ENCODE data around the gene FGD5. TPM values are rescaled to one million over a fixed set of nuclear protein-coding genes. Genes with fewer than 3 reads are reported as not detected.

Gene FGD5
- total and polyA plus RNA-seq, 9 of the 15 experiments (the other 6 are each of a cell fraction or from before 2014, with no cell fraction given) = 0.18 TPM; not detected in 8

GRCh38 chr3:14863333-14864100, 44.8 kb downstream of the FGD5 start (continued):
- TF ChIP-seq RAD21 (CRISPR knock-in tag; conservative IDR thresholded peaks at IDR 0.05 in 1 of 2, IDR thresholded peaks at IDR 0.05 in 1 of 2) (peak in 1 of 2 experiments; percentile 46; a peak in 2 of 4 replicates), ZNF707 (CRISPR knock-in tag; conservative IDR thresholded peaks at IDR 0.05) (no peak)

DNA sequence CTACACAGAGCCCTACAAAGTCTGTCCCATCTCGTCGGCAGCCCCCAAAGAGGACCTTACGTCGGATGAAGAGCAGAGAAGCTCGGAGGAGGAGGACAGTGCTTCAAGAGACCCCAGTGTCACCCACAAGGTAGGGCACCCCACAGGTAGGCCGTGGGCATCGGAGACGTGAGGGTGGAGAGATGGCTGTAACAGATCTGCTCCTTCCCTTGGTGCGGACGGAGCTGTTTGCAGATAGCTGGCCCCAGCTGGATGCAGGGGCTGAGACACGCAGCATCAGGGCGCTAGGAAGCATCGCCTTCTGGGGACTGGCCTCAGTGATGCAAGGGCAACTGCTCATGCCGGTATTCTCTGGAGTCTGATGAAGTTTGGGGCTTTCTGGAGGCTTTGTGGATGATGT, 45.4 kb downstream of the FGD5 start:
- in situ Hi-C loops (cut with MboI) = no loop called here
- no peaks in the 10 kb centered on the region for H3K79me2 ChIP-seq (ENCODE audit: control insufficient read depth, insufficient read depth, low read length)
- no peak overlapping the region for H3K27ac ChIP-seq (ENCODE audit: extremely low read depth, low read depth, low read length)
- no peaks in the 10 kb centered on the region for H3K4me1 ChIP-seq (replicated peaks in 1 of 2; ENCODE audit: control insufficient read depth in 2 of 2, insufficient read depth in 2 of 2, low read length in 2 of 2)
- BruUV-seq (replicated peaks) = no TSS peak
- WGBS (ENCODE audit: insufficient coverage, low coverage, missing lambda C conversion rate) = 2% methylated on average over 14 of the region's 14 CpGs
- H3K9me3 ChIP-seq (replicated peaks; ENCODE audit: control insufficient read depth, insufficient read depth, low read depth, low read length) = no peaks in the 10 kb centered on the region
- H3K9ac ChIP-seq (ENCODE audit: insufficient read depth in 1 of 2, low read depth in 2 of 2, low read length in 2 of 2) = no peak overlapping the region
- no peaks in the 10 kb centered on the region for H3K9me1 ChIP-seq (ENCODE audit: control insufficient read depth, insufficient read depth, low read length)
- H3K4me3 ChIP-seq = no peak overlapping the region
- no peak for ATAC-seq
- peaks cover 10% of the 10 kb centered on the region; the same call in 1 of the 2 replicates for H4K20me1 ChIP-seq (replicated peaks; ENCODE audit: control insufficient read depth, insufficient read depth, low read length)
- no peak overlapping the region for H3K4me2 ChIP-seq (ENCODE audit: insufficient read depth, low read length)
- ChIA-PET CTCF (ENCODE audit: low intra/inter-chr PET ratio) (no interaction called here), POLR2A (no interaction called here)
- no peak overlapping the region for H2AFZ ChIP-seq (ENCODE audit: low read depth, low read length)
- TF ChIP-seq PURB (CRISPR knock-in tag; IDR thresholded peaks at IDR 0.05; ENCODE audit: low read depth) (0 out of 2 replicates have a peak, but pooled peaks have one; percentile 47), RHOXF2B (CRISPR knock-in tag; conservative IDR thresholded peaks at IDR 0.05) (no peak)
- H3K36me3 ChIP-seq (ENCODE audit: control insufficient read depth, insufficient read depth, low read length) = no peaks in the 10 kb centered on the region
- intact Hi-C loops (cut with micrococcal nuclease) = loop anchor here (5.0 kb wide), 1 partner anchor 72 kb away; no protein-coding TSS in a partner anchor
- DNase-seq (ENCODE audit: extremely low read depth in 1 of 4, low spot score in 3 of 4) = no peak
- peaks cover 37 to 75% of the 10 kb centered on the region in 2 experiments for H3K27me3 ChIP-seq (ENCODE audit: control insufficient read depth in 2 of 2, insufficient read depth in 2 of 2, low read length in 2 of 2)
- FAIRE-seq = no peak

Measured in K562 (cell line).